K562 (cell line): ENCODE measurements around the gene VWA7. TPM values are rescaled to one million over a fixed set of nuclear protein-coding genes. Genes with fewer than 3 reads are reported as not detected.
A peak's percentile ranks its signal among the peaks of the same experiment; 100 is the strongest.

Source experiments
- CBFA2T3 ChIP-seq: fragments of 450-650 bp; IDR thresholded peaks from 2 replicates; pipeline ENCODE4 v1.6.1; 2017
- ETV6 ChIP-seq, 3 experiments: fragments of 150-350 bp in 1 of 3; sonication (generic) in 1 of 3; formaldehyde crosslinking in 1 of 3; IDR thresholded peaks; 2 replicates each; pipeline versions ENCODE4 v1.6.1 to v1.8.0; 2014 to 2022; ENCODE audit warnings: borderline replicate concordance in 2 of 3, low read depth in 2 of 3, antibody characterized with exemption in 1 of 3, low read length in 1 of 3, mild to moderate bottlenecking in 1 of 3, missing genetic modification reagents in 1 of 3
- EWSR1 ChIP-seq: fragments of 450-650 bp; IDR thresholded peaks from 2 replicates; pipeline ENCODE4 v1.6.1; 2018; ENCODE audit warnings: borderline replicate concordance, mild to moderate bottlenecking, low read depth, moderate library complexity; ENCODE audit not compliant: partially characterized antibody
- HLTF ChIP-seq: fragments of 450-650 bp; IDR thresholded peaks from 2 replicates; pipeline ENCODE4 v1.6.1; 2016
- HMG20A ChIP-seq: fragments of 450-650 bp; formaldehyde crosslinking; conservative IDR thresholded peaks from 2 replicates; pipeline ENCODE4 v1.4.0; 2020; ENCODE audit warnings: mild to moderate bottlenecking, mixed read lengths
- MEIS2 ChIP-seq: fragments of 450-650 bp; IDR thresholded peaks from 2 replicates; pipeline ENCODE4 v1.6.1; 2014; ENCODE audit warnings: mild to moderate bottlenecking; ENCODE audit not compliant: partially characterized antibody
- NELFE ChIP-seq: IDR thresholded peaks from 2 replicates; pipeline ENCODE4 v1.6.1; 2011; ENCODE audit warnings: mild to moderate bottlenecking; ENCODE audit not compliant: insufficient read depth, insufficient read length
- NFE2 ChIP-seq: IDR thresholded peaks from 2 replicates; pipeline ENCODE4 v1.6.1; 2014; ENCODE audit warnings: antibody characterized with exemption, low read depth
- PHF20 ChIP-seq: fragments of 450-650 bp; IDR thresholded peaks from 2 replicates; pipeline ENCODE4 v1.6.1; 2018; ENCODE audit not compliant: partially characterized antibody
- PTBP1 ChIP-seq: fragments of 200-400 bp; formaldehyde crosslinking; IDR thresholded peaks from 2 replicates; pipeline ENCODE4 v1.6.1; 2017; ENCODE audit warnings: low read depth, low read length
- RFX7 ChIP-seq: fragments of 250-450 bp; sonication (Bioruptor Pico); IDR thresholded peaks from 2 replicates; pipeline ENCODE4 v1.5.1; 2021; ENCODE audit warnings: mild to moderate bottlenecking
- SMAD4 ChIP-seq: fragments of 250-450 bp; sonication (Bioruptor Pico); conservative IDR thresholded peaks from 2 replicates; pipeline ENCODE4 v1.8.0; 2021; ENCODE audit warnings: inconsistent platforms, mild to moderate bottlenecking, moderate library complexity
- TARDBP ChIP-seq: fragments of 450-650 bp; IDR thresholded peaks from 2 replicates; pipeline ENCODE4 v1.6.1; 2016
- TBL1XR1 ChIP-seq, 2 experiments: IDR thresholded peaks; 2 replicates each; pipeline ENCODE4 v1.6.1; 2012; ENCODE audit warnings: improper control_type of control experiment in 2 of 2, low read length in 2 of 2, mild to moderate bottlenecking in 1 of 2
- TEAD2 ChIP-seq: fragments of 450-650 bp; IDR thresholded peaks from 2 replicates; pipeline ENCODE4 v1.6.1; 2016; ENCODE audit warnings: missing genetic modification characterization, control low read depth, missing compliant biosample characterization
- ZNF174 ChIP-seq: fragments of 250-450 bp; sonication (Bioruptor Pico); IDR thresholded peaks from 2 replicates; pipeline ENCODE4 v1.4.0; 2020; ENCODE audit warnings: mild to moderate bottlenecking
- polyA plus RNA-seq, 8 experiments: library from polyadenylated mRNA; depleted of rRNA in 4 of 8; stranded (reverse) in 5 of 8; unstranded in 3 of 8; fragments of >200 nt; fragmentation: Nextera tagmentation in 2 of 8; fragmentation: Illumina TruSeq in 1 of 8; extraction: Ambion mirVana in 2 of 8; extraction: Trizol in 1 of 8; gene quantifications; 2 replicates each; pipeline versions ENCODE4 v1.2.1 to v1.2.3, GENCODE V29; 2011 to 2014; ENCODE audit warnings: inconsistent platforms in 1 of 8, missing spikeins in 1 of 8
- total RNA-seq, 7 experiments: library from RNA; depleted of rRNA in 6 of 7; stranded (reverse); fragments of >200 nt in 6 of 7; fragmentation: Illumina TruSeq in 2 of 7; extraction: Trizol in 2 of 7; gene quantifications; 2 replicates each; pipeline versions ENCODE4 v1.2.1 to v1.2.3, GENCODE V29; 2011 to 2021; ENCODE audit warnings: low replicate concordance in 1 of 7
- TF ChIP-seq, protein P1 (sequence below), 2 experiments: fragments of 450-650 bp; formaldehyde crosslinking in 1 of 2; IDR thresholded peaks; 2 replicates each; pipeline versions ENCODE4 v1.4.0 to v1.6.1; 2014 to 2020; ENCODE audit warnings: mild to moderate bottlenecking in 2 of 2, borderline replicate concordance in 1 of 2, low read depth in 1 of 2
- TF ChIP-seq, protein P2 (sequence below): fragments of 250-450 bp; sonication (Bioruptor Pico); IDR thresholded peaks from 2 replicates; pipeline ENCODE4 v1.5.0; 2021

Gene VWA7
- total and polyA plus RNA-seq, 9 of the 15 experiments (the other 6 are each of a cell fraction or from before 2014, with no cell fraction given): 0.18 to 2.9 (median 0.95) TPM

GRCh38 chr6:31739639-31740396, 37.3 kb downstream of the VWA7 start, which contains the start of gene MSH5 (continued):
- TF ChIP-seq, protein P1, sequence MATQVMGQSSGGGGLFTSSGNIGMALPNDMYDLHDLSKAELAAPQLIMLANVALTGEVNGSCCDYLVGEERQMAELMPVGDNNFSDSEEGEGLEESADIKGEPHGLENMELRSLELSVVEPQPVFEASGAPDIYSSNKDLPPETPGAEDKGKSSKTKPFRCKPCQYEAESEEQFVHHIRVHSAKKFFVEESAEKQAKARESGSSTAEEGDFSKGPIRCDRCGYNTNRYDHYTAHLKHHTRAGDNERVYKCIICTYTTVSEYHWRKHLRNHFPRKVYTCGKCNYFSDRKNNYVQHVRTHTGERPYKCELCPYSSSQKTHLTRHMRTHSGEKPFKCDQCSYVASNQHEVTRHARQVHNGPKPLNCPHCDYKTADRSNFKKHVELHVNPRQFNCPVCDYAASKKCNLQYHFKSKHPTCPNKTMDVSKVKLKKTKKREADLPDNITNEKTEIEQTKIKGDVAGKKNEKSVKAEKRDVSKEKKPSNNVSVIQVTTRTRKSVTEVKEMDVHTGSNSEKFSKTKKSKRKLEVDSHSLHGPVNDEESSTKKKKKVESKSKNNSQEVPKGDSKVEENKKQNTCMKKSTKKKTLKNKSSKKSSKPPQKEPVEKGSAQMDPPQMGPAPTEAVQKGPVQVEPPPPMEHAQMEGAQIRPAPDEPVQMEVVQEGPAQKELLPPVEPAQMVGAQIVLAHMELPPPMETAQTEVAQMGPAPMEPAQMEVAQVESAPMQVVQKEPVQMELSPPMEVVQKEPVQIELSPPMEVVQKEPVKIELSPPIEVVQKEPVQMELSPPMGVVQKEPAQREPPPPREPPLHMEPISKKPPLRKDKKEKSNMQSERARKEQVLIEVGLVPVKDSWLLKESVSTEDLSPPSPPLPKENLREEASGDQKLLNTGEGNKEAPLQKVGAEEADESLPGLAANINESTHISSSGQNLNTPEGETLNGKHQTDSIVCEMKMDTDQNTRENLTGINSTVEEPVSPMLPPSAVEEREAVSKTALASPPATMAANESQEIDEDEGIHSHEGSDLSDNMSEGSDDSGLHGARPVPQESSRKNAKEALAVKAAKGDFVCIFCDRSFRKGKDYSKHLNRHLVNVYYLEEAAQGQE (IDR thresholded peaks at IDR 0.05; ENCODE audit: borderline replicate concordance): no peak
- TF ChIP-seq, protein P1 (CRISPR knock-in tag; IDR thresholded peaks at IDR 0.05; ENCODE audit: low read depth): peak; percentile 81
- no peak for TF ChIP-seq TARDBP
- 0 out of 4 replicates have a peak, but pooled peaks of 1 of the 2 experiments have one; percentile 52 for TF ChIP-seq ETV6 (IDR thresholded peaks at IDR 0.05; ENCODE audit: borderline replicate concordance in 1 of 2, low read depth in 2 of 2, low read length in 1 of 2)
- peak; percentile 95; the same call in 1 of the 2 replicates for TF ChIP-seq ETV6 (CRISPR knock-in tag; IDR thresholded peaks at IDR 0.05; ENCODE audit: borderline replicate concordance)
- TF ChIP-seq ZNF174: 0 out of 2 replicates have a peak, but pooled peaks have one; percentile 0
- TF ChIP-seq TEAD2 (tag): no peak
- 0 out of 2 replicates have a peak, but pooled peaks have one; percentile 53 for TF ChIP-seq RFX7
- TF ChIP-seq, protein P2, sequence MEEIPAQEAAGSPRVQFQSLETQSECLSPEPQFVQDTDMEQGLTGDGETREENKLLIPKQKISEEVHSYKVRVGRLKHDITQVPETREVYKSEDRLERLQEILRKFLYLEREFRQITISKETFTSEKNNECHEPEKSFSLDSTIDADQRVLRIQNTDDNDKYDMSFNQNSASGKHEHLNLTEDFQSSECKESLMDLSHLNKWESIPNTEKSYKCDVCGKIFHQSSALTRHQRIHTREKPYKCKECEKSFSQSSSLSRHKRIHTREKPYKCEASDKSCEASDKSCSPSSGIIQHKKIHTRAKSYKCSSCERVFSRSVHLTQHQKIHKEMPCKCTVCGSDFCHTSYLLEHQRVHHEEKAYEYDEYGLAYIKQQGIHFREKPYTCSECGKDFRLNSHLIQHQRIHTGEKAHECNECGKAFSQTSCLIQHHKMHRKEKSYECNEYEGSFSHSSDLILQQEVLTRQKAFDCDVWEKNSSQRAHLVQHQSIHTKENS (CRISPR knock-in tag): no peak
- no peak for TF ChIP-seq NELFE
- peak; percentile 80; the same call in 1 of the 2 replicates for TF ChIP-seq HLTF
- no peak; the same call in none of the 2 replicates for TF ChIP-seq SMAD4
- no peak for TF ChIP-seq MEIS2
- TF ChIP-seq EWSR1: no peak
- no peak for TF ChIP-seq PHF20
- no peak for TF ChIP-seq NFE2
- TF ChIP-seq TBL1XR1 (IDR thresholded peaks at IDR 0.05; ENCODE audit: low read length in 2 of 2): peak; percentile 38 to 80; a peak in 3 of 4 replicates
- TF ChIP-seq CBFA2T3: no peak
- 0 out of 2 replicates have a peak, but pooled peaks have one; percentile 0 for TF ChIP-seq PTBP1
- TF ChIP-seq HMG20A (CRISPR knock-in tag): no peak
